Glutamatergic neuron (in vitro differentiated cells): ENCODE measurements around the gene LMBR1. TPM values are rescaled to one million over a fixed set of nuclear protein-coding genes. Genes with fewer than 3 reads are reported as not detected.
"Not testable (repeated sequence)": the region's sequence is repeated elsewhere in the genome, so short reads cannot be mapped to it uniquely, and the experiment has no call there.

Experiments used
- DNase-seq: peaks from one replicate; pipeline ENCODE4 v3.0.0; 2022
- H3K27ac Mint-ChIP-seq: one replicate; pipeline ENCODE4 v1.8.0; 2020; ENCODE audit warnings: mild to moderate bottlenecking, mixed read lengths, inconsistent platforms; ENCODE audit not compliant: unreplicated experiment
- H3K27me3 Mint-ChIP-seq: one replicate; pipeline ENCODE4 v1.8.0; 2020; ENCODE audit warnings: mild to moderate bottlenecking, moderate library complexity, mixed read lengths, inconsistent platforms; ENCODE audit not compliant: unreplicated experiment
- H3K36me3 Mint-ChIP-seq: one replicate; pipeline ENCODE4 v1.8.0; 2020; ENCODE audit warnings: mild to moderate bottlenecking, mixed read lengths, inconsistent platforms; ENCODE audit not compliant: unreplicated experiment
- H3K4me1 Mint-ChIP-seq: one replicate; pipeline ENCODE4 v1.8.0; 2020; ENCODE audit warnings: mild to moderate bottlenecking, low read depth, mixed read lengths, inconsistent platforms; ENCODE audit not compliant: unreplicated experiment
- H3K4me3 Mint-ChIP-seq: one replicate; pipeline ENCODE4 v1.8.0; 2020; ENCODE audit warnings: mild to moderate bottlenecking, mixed read lengths, inconsistent platforms; ENCODE audit not compliant: unreplicated experiment
- H3K9me3 Mint-ChIP-seq: one replicate; pipeline ENCODE4 v1.8.0; 2020; ENCODE audit warnings: mild to moderate bottlenecking, moderate library complexity, mixed read lengths, inconsistent platforms; ENCODE audit not compliant: unreplicated experiment
- CTCF ChIP-seq: fragments of 200-600 bp; sonication (generic); IDR thresholded peaks from one replicate; pipeline ENCODE4 v1.5.0; 2021; ENCODE audit not compliant: partially characterized antibody, unreplicated experiment
- total RNA-seq: library from RNA; stranded (reverse); fragmentation: NEBNext Ultra II Directional; extraction: Animal tissue kit (Norgen Biotek cat#: 25700); gene quantifications from one replicate; pipeline ENCODE4 v1.2.1, GENCODE V29; 2021; ENCODE audit not compliant: unreplicated experiment

Gene LMBR1
- total RNA-seq, 1 donor from 2014 or later: 41.0 TPM

GRCh38 chr7:156920487-156921373 lies 27.7 kb upstream of the LMBR1 start:
- H3K27me3 Mint-ChIP-seq, H3K36me3 Mint-ChIP-seq, H3K9me3 Mint-ChIP-seq, DNase-seq, H3K4me1 Mint-ChIP-seq, H3K4me3 Mint-ChIP-seq, H3K27ac Mint-ChIP-seq: not testable (repeated sequence)

- Mint-ChIP-seq H3K9me3 (no peaks in the 10 kb centered on the region), H3K27ac (no peak overlapping the region), H3K27me3 (no peaks in the 10 kb centered on the region), H3K4me1 (no peaks in the 10 kb centered on the region), H3K4me3 (no peak overlapping the region), H3K36me3 (peaks cover 6% of the 10 kb centered on the region)
- no peak for TF ChIP-seq CTCF
- no peak for DNase-seq
Measured at GRCh38 chr7:156920076-156920475, 27.1 kb upstream of the LMBR1 start.

GRCh38 chr7:156919132-156919713 lies 26.2 kb upstream of the LMBR1 start:
- H3K4me3 Mint-ChIP-seq: no peak overlapping the region
- no peak for TF ChIP-seq CTCF
- no peak overlapping the region for H3K27ac Mint-ChIP-seq

GRCh38 chr7:156918635-156919034 lies 25.7 kb upstream of the LMBR1 start:
- no peak overlapping the region for H3K4me3 Mint-ChIP-seq
- peaks cover 6% of the 10 kb centered on the region for H3K36me3 Mint-ChIP-seq
- H3K4me1 Mint-ChIP-seq: no peaks in the 10 kb centered on the region
- TF ChIP-seq CTCF: no peak
- DNase-seq: no peak
- peaks cover 2% of the 10 kb centered on the region for H3K27me3 Mint-ChIP-seq
- no peak overlapping the region for H3K27ac Mint-ChIP-seq
- no peaks in the 10 kb centered on the region for H3K9me3 Mint-ChIP-seq

More at GRCh38 chr7:156919132-156919713, 26.2 kb upstream of the LMBR1 start:
- DNase-seq: no peak
- no peaks in the 10 kb centered on the region for H3K9me3 Mint-ChIP-seq
- H3K4me1 Mint-ChIP-seq: no peaks in the 10 kb centered on the region
- H3K36me3 Mint-ChIP-seq: peaks cover 6% of the 10 kb centered on the region
- no peaks in the 10 kb centered on the region for H3K27me3 Mint-ChIP-seq

GRCh38 chr7:156909574-156910252 lies 16.7 kb upstream of the LMBR1 start:
- H3K36me3 Mint-ChIP-seq, H3K4me1 Mint-ChIP-seq, DNase-seq, H3K27ac Mint-ChIP-seq, H3K4me3 Mint-ChIP-seq, H3K9me3 Mint-ChIP-seq, H3K27me3 Mint-ChIP-seq: not testable (repeated sequence)
